Neural cell (in vitro differentiated cells): ENCODE results near the gene PPFIA4. TPM values are rescaled to one million over a fixed set of nuclear protein-coding genes. Genes with fewer than 3 reads are reported as not detected.

Source experiments
- H2AFZ ChIP-seq: fragments of 200-600, 300-800 bp; sonication (generic), shearing (Covaris generic); 2 replicates; pipeline ENCODE4 v1.6.0; 2014; ENCODE audit warnings: low read depth, mild to moderate bottlenecking, antibody characterized with exemption, low read length, moderate library complexity
- H3F3A ChIP-seq: fragments of 200-600 bp; shearing (Covaris generic); 2 replicates; pipeline ENCODE4 v1.6.1; 2016; ENCODE audit warnings: mild to moderate bottlenecking, moderate library complexity, mixed read lengths, antibody characterized with exemption, low read length; ENCODE audit not compliant: insufficient read depth, poor library complexity, severe bottlenecking
- H3K27ac ChIP-seq: fragments of 200-600, 300-800 bp; sonication (generic), shearing (Covaris generic); 2 replicates; pipeline ENCODE4 v1.5.1; 2014; ENCODE audit warnings: mild to moderate bottlenecking, low read length, moderate library complexity
- H3K27me3 ChIP-seq: fragments of 300-800, 200-600 bp; sonication (generic), shearing (Covaris generic); 2 replicates; pipeline ENCODE4 v1.6.0; 2014; ENCODE audit warnings: mild to moderate bottlenecking, low read depth, low read length, moderate library complexity; ENCODE audit not compliant: insufficient read depth
- H3K36me3 ChIP-seq: fragments of 300-800, 200-600 bp; sonication (generic), shearing (Covaris generic); 2 replicates; pipeline ENCODE4 v1.5.1; 2014; ENCODE audit warnings: mild to moderate bottlenecking, antibody characterized with exemption, low read length, moderate library complexity; ENCODE audit not compliant: insufficient read depth
- H3K4me2 ChIP-seq: fragments of 300-800, 200-600 bp; sonication (generic), shearing (Covaris generic); 2 replicates; pipeline ENCODE4 v1.6.0; 2014; ENCODE audit warnings: mild to moderate bottlenecking, low read length
- H3K4me3 ChIP-seq: fragments of 300-800, 200-600 bp; sonication (generic), shearing (Covaris generic); 2 replicates; pipeline ENCODE4 v1.5.1; 2014; ENCODE audit warnings: mild to moderate bottlenecking, low read length, moderate library complexity
- H3K79me2 ChIP-seq: fragments of 200-600 bp; shearing (Covaris generic); replicated peaks from 2 replicates; pipeline ENCODE4 v1.6.0; 2014; ENCODE audit warnings: mild to moderate bottlenecking, low read length, moderate library complexity; ENCODE audit not compliant: insufficient read depth
- H3K9ac ChIP-seq: fragments of 300-800, 200-600 bp; sonication (generic), shearing (Covaris generic); 2 replicates; pipeline ENCODE4 v1.6.1; 2016; ENCODE audit warnings: mild to moderate bottlenecking, low read length, mixed read lengths
- H3K9me2 ChIP-seq: fragments of 200-600 bp; shearing (Covaris generic); 2 replicates; pipeline ENCODE4 v1.6.1; 2016; ENCODE audit warnings: mild to moderate bottlenecking, low read length, mixed read lengths; ENCODE audit not compliant: insufficient read depth
- H3K9me3 ChIP-seq: fragments of 200-600, 300-800 bp; sonication (generic), shearing (Covaris generic); 2 replicates; pipeline ENCODE4 v1.6.1; 2016; ENCODE audit warnings: mild to moderate bottlenecking, mixed run types, low read length, moderate library complexity, mixed read lengths
- H4K20me1 ChIP-seq: fragments of 200-600 bp; shearing (Covaris generic); 2 replicates; pipeline ENCODE4 v1.6.1; 2016; ENCODE audit warnings: mild to moderate bottlenecking, mixed run types; ENCODE audit not compliant: insufficient read depth
- CTCF ChIP-seq: fragments of 450-650 bp; IDR thresholded peaks from 2 replicates; pipeline ENCODE4 v1.5.1; 2014; ENCODE audit warnings: antibody characterized with exemption, mild to moderate bottlenecking, moderate library complexity; ENCODE audit not compliant: poor library complexity, severe bottlenecking
- EP300 ChIP-seq: fragments of 450-650 bp; conservative IDR thresholded peaks from 2 replicates; pipeline ENCODE4 v1.6.1; 2014; ENCODE audit warnings: antibody characterized with exemption, mild to moderate bottlenecking, moderate library complexity; ENCODE audit not compliant: poor library complexity, severe bottlenecking
- EZH2 ChIP-seq: fragments of 200-600, 300-800 bp; shearing (Covaris generic), sonication (generic); IDR thresholded peaks from 2 replicates; pipeline ENCODE4 v1.6.1; 2014; ENCODE audit warnings: antibody characterized with exemption, low read length, borderline replicate concordance, mild to moderate bottlenecking; ENCODE audit not compliant: insufficient read depth, poor library complexity, severe bottlenecking
- MXI1 ChIP-seq: fragments of 450-650 bp; conservative IDR thresholded peaks from 2 replicates; pipeline ENCODE4 v1.6.1; 2014; ENCODE audit warnings: antibody characterized with exemption, mild to moderate bottlenecking; ENCODE audit not compliant: poor library complexity, severe bottlenecking
- POLR2AphosphoS5 ChIP-seq: IDR thresholded peaks from 2 replicates; pipeline ENCODE4 v1.6.1; 2012
- RAD21 ChIP-seq: fragments of 450-650 bp; conservative IDR thresholded peaks from 2 replicates; pipeline ENCODE4 v1.6.1; 2014; ENCODE audit warnings: antibody characterized with exemption, mild to moderate bottlenecking, moderate library complexity
- SMC3 ChIP-seq: fragments of 450-650 bp; conservative IDR thresholded peaks from 2 replicates; pipeline ENCODE4 v1.6.1; 2014; ENCODE audit warnings: antibody characterized with exemption, mild to moderate bottlenecking, moderate library complexity; ENCODE audit not compliant: poor library complexity
- TAF1 ChIP-seq: IDR thresholded peaks from 2 replicates; pipeline ENCODE4 v1.6.1; 2012; ENCODE audit warnings: low read depth
- polyA plus RNA-seq: library from polyadenylated mRNA; depleted of rRNA; stranded (reverse); fragments of >200 nt; gene quantifications from 2 replicates; pipeline ENCODE4 v1.2.3, GENCODE V29; 2014
- TF ChIP-seq, protein P1 (sequence below): IDR thresholded peaks from 2 replicates; pipeline ENCODE4 v1.6.1; 2012; ENCODE audit warnings: borderline replicate concordance

Gene PPFIA4
- polyA plus RNA-seq, 1 donor from 2014 or later, result 1.6 TPM

DNA sequence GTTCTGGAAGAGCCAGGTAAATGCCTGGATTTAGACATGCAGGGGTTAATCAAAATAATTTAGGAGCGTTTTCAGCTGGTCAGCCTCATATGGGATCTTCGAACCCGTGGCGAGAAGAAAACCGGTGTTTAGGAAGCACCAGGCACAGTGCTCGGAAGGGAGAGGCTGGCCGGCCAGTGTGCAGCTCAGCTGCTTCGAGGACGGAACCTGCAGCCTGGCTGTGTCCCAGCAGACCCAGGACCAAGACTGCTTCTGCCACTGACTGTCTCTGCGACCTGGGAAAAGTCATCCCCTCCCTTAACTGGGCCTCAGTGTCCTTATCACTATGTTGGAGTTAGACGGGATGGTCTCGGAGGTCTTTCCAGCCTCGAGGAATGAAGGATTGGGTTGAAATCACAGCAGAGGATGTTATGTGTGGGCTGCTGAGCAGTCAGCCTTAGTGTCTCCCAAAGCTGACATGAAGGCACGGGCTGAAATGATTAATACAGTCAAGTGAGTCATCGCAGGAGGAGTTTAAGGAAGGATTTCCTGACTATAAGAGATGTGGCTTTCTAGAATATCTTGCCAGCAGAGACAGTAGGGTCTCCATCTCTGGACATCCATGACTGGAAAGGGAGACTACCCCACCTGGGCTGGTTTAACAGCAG lies 20.8 kb downstream of the PPFIA4 start:
- Histone ChIP-seq H3K9me2 (no peaks in the 10 kb centered on the region), H3K79me2 (no peaks in the 10 kb centered on the region), H3K36me3 (no peaks in the 10 kb centered on the region), H3K27me3 (no peaks in the 10 kb centered on the region), H2AFZ (no peak overlapping the region), H4K20me1 (no peaks in the 10 kb centered on the region), H3K4me3 (no peak overlapping the region), H3K4me2 (no peak overlapping the region), H3F3A (no peaks in the 10 kb centered on the region), H3K9me3 (no peaks in the 10 kb centered on the region), H3K9ac (no peak overlapping the region), H3K27ac (no peak overlapping the region)
- TF ChIP-seq RAD21, result no peak
- no peak for TF ChIP-seq POLR2AphosphoS5
- no peak for TF ChIP-seq MXI1
- no peak for TF ChIP-seq SMC3
- no peak for TF ChIP-seq CTCF
- no peak for TF ChIP-seq TAF1
- no peak for TF ChIP-seq EZH2
- TF ChIP-seq EP300, result no peak
- TF ChIP-seq, protein P1, sequence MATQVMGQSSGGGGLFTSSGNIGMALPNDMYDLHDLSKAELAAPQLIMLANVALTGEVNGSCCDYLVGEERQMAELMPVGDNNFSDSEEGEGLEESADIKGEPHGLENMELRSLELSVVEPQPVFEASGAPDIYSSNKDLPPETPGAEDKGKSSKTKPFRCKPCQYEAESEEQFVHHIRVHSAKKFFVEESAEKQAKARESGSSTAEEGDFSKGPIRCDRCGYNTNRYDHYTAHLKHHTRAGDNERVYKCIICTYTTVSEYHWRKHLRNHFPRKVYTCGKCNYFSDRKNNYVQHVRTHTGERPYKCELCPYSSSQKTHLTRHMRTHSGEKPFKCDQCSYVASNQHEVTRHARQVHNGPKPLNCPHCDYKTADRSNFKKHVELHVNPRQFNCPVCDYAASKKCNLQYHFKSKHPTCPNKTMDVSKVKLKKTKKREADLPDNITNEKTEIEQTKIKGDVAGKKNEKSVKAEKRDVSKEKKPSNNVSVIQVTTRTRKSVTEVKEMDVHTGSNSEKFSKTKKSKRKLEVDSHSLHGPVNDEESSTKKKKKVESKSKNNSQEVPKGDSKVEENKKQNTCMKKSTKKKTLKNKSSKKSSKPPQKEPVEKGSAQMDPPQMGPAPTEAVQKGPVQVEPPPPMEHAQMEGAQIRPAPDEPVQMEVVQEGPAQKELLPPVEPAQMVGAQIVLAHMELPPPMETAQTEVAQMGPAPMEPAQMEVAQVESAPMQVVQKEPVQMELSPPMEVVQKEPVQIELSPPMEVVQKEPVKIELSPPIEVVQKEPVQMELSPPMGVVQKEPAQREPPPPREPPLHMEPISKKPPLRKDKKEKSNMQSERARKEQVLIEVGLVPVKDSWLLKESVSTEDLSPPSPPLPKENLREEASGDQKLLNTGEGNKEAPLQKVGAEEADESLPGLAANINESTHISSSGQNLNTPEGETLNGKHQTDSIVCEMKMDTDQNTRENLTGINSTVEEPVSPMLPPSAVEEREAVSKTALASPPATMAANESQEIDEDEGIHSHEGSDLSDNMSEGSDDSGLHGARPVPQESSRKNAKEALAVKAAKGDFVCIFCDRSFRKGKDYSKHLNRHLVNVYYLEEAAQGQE, result no peak

DNA sequence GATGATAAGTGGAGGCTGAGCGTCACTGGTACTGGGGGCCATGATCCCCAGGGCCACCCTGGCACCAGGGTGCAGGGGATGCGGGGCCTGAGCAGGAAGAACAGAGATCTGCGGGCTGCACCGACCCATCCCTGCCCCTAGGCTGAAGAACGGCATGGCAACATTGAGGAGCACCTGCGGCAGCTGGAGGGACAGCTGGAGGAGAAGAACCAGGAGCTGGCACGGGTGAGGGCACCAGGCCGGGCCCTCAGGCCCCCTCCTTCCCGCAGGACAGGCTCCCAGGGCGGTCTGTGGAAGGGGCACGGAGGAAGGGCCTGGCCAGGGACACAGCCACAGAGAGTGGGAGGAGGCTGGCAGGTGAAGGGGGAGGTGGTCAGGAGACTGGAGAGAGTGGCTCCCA lies 21.8 kb downstream of the PPFIA4 start:
- Histone ChIP-seq H3K27me3 (no peaks in the 10 kb centered on the region), H3K9me3 (no peaks in the 10 kb centered on the region), H3K27ac (no peak overlapping the region), H3K4me2 (no peak overlapping the region), H4K20me1 (no peaks in the 10 kb centered on the region), H3K79me2 (no peaks in the 10 kb centered on the region), H3K9ac (no peak overlapping the region), H3K36me3 (no peaks in the 10 kb centered on the region), H3K9me2 (no peaks in the 10 kb centered on the region), H3F3A (no peaks in the 10 kb centered on the region), H2AFZ (no peak overlapping the region), H3K4me3 (no peak overlapping the region)
- no peak for TF ChIP-seq POLR2AphosphoS5
- TF ChIP-seq SMC3, result no peak
- no peak for TF ChIP-seq RAD21
- TF ChIP-seq MXI1, result no peak
- no peak for TF ChIP-seq CTCF
- no peak for TF ChIP-seq EP300
- TF ChIP-seq, protein P1, result no peak
- TF ChIP-seq EZH2, result no peak
- no peak for TF ChIP-seq TAF1
